Urothelium cell line (cell line): ENCODE data around the gene ADAMTSL5.

Source experiments
- DNase-seq: peaks from one replicate; pipeline ENCODE4 v3.0.0; 2011; ENCODE audit warnings: low spot score, mixed read lengths
- FAIRE-seq: peaks from 2 replicates; lab custom pipeline; 2011; peaks lifted over from hg19 to GRCh38; lab: Jason Lieb, UNC

Gene ADAMTSL5

DNA sequence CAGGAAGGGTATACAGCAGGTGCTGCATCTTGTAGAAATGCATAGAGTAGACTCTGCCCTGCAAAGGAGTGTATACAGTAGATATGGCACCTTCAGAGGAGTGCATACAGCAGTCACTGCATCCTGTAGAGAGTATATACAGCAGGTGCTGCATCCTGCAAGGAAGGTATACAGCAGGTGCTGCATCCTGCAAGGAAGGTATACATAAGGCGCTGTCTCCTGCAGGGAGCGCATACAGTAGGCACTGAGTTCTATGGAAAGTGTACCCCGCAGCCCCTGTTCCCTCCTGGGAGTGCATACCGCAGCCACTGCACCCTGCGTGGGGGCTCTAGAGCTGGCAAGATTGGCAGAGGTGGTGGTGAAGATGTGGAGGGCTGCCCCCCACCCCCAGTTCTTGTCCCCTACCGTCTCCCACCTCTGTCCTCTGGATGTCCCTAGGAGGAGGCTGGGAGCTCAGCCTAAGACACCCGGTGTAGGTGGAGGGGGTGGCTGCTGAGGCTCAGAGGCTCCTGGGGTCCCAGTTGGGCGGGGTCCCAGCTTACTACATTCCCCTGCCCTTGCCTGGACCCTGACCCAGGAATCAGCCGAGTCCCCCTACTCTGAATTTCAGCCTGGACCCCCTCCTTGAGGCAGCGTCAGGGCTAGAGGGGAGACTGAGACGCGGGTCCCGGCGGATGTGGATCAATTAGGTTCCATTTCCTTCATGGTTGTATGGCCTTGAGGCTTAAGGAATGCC, 2.3 kb upstream of the ADAMTSL5 start:
- FAIRE-seq (no peak), DNase-seq (no peak)

DNA sequence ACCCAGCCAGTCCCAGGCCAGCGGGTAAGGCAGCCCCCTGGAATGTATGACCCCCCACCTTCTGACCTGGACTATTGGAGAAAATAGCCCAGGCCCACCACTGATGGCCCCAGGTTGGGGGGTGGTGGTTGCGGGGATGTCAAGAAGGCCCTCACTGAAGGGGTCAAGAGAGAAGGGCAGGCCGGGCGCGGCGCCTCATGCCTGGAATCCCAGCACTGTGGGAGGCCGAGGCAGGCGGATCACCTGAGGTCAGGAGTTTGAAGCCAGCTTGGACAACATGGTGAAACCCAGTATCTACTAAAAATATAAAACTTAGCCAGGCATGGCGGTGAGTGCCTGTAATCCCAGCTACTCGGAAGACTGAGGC, 1.5 kb upstream of the ADAMTSL5 start:
- DNase-seq (no peak), FAIRE-seq (no peak)

DNA sequence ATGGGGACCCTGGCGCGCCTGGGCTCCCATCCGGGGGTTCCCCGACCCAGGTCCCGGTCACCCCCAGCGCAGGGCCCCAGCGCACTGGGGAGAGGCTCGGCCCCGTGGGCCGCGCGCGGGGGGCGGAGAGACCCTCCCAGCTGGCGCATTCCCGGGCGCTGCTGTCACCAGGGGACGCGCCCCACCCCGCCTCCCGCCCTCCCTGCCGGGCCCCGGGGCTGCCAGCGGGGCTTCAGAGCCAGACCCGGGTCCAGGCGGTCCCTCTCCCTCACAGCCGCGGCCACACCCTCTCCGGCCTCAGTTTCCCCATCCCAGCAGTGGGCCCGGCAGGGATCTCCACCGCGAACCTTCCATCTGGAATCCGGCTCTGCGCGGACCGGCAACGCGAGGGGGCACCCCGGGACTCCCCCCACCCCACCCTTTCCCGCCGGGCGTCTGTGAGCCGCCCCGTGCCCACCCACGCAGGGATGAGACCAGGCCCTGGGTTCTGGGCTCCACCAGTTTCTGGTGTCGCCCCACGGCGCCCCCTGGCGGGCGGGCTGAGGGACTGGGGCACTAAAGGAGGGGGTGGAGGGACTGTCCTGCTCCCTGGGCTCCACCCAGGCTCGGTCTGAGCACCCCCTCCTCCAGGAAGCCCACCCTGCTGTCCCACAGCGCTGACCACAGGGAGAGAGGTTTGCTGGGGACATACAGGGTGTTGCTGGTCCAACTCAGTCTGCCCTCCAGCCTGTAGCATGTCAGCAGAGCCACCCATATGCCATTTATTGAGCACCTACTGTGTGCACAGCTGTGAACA, 878 bp upstream of the ADAMTSL5 start:
- FAIRE-seq, result no peak
- peak; percentile 76 for DNase-seq

DNA sequence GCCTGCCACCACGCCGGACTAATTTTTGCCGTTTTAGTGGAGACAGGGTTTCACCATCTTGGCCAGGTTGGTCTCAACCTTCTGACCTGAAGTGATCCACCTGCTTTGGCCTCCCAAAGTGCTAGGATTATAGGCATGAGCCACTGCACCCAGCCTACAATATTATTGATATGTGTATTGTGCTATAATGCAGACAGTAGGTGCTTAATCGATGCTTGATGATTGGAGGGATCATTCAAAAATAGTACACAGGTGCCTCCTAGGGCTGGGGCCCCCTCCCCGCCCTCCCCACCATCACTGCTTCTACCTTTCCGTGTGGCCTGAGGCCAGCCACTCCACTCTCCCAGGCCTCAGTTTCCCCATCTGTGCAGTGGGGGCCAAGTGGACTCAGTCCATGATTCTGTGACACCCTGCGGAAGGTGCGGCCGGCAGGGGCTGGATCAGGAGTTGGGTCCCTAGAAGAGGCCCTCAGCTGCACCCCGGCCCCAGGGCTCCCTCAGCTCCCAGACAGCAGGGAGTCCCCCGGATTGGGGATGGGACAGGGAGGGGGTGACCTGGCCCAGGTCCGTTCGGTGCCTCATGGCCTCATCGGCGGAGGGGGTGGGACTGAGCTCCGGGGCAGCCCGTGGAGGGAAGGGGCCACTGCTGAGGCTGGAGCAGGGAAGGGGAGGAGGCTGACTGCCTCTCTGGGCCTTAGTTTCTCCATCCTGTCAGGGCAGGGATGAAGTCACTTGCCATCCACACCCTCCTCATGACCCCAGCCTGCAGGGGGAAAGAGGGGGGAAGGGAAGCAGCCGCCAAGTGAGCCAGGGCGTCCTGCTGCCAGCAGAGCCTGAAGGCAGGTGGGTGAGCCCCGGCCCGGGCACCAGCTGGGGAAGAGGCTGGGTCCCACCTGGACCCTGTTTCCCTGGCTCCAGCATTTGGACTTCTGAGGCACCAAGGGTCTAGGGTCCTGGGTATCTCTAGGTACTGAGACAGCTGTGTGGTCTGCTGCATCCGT, 1.2 kb downstream of the ADAMTSL5 start:
- FAIRE-seq (no peak), DNase-seq (no peak)

DNA sequence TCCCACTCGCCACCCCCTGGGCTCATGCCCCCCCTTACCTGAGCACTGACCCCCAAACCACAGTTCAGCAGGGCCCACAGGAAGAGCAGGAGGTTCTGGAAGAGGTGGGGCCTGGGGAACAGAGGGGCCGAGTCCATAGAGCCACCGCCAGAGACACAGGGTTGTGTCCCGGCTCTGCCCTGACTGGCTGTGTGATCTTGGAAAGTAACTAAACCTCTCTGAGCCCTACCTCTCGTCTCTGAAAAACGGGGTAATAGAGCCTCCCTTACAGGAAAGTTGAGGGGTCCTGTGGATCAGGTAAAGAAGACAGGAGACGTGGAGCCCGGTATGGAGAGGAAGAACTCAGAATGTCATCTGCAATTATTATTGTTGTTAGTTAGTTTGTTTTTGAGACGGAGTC, 2.0 kb downstream of the ADAMTSL5 start:
- FAIRE-seq, result no peak

DNA sequence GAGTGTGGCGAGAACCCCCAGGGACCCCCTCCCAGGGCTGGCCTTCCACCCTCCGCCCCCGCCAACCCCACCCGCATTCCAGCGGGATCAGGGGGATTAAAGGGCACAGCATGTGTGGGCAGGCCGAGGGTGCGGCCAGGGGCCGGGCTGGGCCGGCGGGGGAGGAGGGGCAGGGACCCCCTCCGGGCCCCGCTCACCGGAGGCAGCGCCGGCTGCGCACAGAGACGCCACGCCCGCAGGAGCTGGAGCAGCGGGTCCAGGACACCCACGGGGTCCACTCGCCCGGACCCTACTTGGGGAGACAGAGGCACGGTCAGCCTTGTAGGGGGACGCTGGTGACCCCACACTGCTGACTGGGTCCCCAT, 2.4 kb downstream of the ADAMTSL5 start:
- FAIRE-seq (no peak), DNase-seq (no peak)

More for the DNA sequence above, 2.0 kb downstream of the ADAMTSL5 start:
- DNase-seq, result no peak

DNA sequence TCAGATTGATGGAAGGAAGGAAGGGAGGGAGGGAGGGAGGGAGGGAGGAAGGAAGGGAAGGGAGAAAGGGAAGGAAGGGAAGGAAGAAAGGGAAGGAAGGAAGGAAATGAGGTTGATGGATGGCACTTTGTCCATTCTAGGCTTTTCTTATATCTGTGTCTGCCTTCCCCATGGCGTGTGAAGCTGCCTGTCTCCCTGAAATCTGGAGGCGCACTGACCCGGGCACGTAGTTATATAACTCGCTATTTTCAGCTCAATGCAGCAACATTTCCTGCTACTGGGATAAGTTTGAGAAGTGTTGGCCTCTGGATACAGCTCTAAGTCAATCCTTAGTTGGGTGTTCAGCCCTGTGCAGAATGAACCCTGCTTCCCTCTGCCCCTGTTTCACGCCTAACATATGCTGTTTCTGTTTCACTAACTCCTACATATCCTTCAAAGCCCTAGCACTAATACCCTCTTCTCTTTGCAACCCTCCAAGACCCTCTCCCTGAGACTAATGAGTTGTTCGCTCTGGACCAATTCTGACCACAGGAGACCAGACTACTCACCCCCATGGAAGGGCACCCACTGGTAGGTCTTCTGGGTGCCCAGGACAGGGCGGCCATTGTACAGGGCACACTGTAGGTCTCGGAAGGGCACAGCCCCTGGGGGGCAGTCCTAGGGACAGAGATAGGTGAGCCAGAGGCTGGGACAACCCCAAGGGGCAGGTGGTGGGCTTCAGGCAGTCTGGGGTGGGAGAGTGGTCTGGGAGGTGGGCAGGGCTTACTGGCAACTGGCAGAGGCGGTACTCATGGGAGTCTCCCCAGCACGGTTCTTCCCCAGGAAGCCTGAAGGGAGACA, 3.0 kb downstream of the ADAMTSL5 start:
- DNase-seq (no peak), FAIRE-seq (no peak)

DNA sequence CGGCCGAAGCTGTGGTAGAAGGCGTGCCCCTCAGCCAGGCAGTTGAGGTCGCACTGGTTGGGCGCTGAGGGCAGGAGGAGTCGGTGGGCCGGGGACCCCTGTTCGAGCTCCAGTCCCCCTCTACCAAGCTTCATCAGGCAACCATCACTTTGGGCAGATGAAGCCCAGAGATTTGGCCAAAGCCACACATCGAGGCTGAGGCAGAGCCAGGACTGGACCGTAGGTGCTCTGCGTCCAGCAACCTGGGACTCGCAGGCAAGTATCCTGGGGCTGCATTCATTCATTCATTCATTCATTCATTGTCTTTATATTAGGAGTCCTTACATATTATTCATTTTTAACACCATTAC, 4.3 kb downstream of the ADAMTSL5 start:
- FAIRE-seq, result no peak
- no peak for DNase-seq

DNA sequence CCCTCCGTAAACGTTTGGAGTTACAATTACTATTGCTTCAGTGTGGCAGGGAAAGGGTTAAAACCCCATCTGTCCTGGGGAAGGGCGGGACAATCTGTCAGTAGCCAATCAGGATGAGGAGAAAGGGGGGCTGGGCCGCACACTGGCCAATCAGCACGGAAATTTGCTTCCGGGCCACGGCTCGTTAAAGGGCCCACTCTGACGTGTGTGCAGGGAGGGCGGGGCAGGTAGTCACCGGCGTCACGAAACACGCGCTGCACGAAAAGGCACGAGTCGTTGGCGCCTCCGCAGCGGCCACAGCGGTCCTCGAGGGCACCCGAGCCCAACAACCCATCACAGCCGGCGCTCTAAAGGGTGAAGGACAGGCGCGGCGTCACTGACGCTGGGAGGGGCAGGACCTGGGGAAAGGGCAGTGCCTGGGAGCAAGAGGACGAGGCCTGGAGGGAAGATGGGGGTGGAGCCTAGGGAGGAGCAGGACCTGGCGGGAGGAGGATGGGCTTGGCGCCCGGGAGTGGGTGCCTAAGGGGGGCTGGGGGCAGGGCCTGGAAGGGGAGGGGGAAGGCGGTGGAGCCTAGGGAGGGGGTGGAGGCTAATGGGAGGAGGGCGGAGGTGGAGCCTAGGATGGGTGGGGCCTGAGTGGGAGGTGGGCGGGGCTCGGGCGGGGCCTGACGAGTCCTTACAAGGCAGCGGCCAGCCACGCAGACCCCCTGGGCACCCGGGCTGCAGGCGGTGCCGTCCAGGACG, 4.9 kb downstream of the ADAMTSL5 start:
- FAIRE-seq (peak; percentile 74), DNase-seq (peak; percentile 94)

DNA sequence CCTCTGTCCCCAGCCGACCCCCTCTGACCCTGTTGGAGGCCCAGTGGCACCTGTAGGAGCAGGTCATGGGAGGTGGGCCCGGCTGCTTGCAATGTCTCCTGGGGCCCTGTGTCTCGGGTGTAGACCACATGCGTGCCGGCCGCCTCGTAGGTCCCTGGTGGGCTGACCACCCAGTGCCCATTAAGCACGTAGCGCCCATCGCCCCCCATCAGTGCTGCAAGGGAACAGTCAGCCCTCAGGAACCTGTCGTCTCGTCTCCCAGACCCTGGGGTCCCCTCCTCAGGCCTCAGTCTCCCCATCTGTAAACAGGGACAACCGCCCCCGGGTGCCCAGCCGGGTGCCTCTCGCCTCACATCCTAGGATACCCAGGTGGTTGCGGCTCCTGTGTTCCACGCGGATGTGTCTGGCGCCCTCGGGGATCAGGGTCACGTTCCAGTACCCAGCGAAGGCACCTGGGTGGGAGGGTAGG, 5.6 kb downstream of the ADAMTSL5 start:
- FAIRE-seq, result no peak
- no peak for DNase-seq

DNA sequence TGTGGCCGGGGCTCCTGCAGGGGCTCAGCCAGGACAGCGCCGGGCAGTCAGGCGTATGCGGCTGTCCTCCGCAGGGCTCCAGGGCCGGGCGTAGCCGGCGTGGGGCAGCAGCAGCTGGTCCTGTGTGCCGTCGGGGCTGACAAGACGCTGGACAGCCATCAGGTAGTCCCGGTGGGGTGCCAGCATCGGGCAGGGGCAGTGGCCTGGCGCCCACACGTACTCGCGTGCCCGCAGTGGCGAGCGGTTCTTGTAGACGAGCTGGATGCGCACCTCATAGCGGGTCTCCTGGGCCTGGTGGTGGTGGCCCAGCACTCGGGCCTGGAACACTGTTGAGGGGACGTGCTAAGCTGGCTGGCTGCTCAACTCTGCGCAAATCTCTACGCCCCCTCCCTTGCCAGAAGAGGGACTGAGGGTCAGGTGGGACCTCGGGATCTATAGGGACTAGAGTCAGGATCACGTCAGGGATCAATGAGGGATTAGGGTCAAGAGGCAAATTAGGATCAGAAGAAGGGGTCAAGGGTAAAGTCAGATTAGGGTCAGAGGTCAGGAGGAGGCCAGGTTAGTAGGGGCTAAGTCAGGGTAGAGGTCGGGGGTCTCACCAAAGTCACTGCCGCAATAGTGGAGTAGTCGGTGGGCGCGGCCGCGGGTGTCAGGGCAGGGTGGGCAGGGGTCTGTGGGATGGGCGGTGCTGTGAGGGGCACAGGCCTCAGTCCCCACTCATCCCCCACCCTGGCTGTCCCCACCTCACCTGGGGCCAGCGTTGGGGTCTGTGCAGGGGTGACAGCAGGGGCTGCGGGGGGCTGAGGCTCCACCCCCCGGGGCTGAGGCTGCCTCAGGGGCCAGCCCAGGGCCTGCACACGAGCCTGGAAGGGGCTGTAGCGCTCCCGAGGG, 6.6 kb downstream of the ADAMTSL5 start:
- no peak for FAIRE-seq
- no peak for DNase-seq

DNA sequence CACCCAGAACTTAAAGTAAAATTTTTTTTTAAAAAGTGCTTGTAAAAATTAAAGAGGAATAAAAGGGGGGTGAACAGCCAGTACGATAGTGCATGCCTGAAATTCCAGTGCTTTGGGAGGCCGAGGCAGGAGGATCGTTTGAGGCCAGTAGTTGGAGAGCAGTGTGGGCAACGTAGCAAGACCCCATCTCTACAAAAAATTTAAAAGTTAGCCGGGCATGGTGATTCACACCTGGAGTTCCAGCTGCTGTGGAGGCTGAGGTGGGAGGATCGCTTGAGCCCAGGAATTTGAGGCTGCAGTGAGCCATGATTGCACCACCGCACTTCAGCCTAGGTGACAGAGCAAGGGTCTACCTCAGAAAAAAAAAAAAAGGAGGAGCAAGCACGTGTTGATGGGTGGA, 7.8 kb downstream of the ADAMTSL5 start:
- no peak for FAIRE-seq
- no peak for DNase-seq

DNA sequence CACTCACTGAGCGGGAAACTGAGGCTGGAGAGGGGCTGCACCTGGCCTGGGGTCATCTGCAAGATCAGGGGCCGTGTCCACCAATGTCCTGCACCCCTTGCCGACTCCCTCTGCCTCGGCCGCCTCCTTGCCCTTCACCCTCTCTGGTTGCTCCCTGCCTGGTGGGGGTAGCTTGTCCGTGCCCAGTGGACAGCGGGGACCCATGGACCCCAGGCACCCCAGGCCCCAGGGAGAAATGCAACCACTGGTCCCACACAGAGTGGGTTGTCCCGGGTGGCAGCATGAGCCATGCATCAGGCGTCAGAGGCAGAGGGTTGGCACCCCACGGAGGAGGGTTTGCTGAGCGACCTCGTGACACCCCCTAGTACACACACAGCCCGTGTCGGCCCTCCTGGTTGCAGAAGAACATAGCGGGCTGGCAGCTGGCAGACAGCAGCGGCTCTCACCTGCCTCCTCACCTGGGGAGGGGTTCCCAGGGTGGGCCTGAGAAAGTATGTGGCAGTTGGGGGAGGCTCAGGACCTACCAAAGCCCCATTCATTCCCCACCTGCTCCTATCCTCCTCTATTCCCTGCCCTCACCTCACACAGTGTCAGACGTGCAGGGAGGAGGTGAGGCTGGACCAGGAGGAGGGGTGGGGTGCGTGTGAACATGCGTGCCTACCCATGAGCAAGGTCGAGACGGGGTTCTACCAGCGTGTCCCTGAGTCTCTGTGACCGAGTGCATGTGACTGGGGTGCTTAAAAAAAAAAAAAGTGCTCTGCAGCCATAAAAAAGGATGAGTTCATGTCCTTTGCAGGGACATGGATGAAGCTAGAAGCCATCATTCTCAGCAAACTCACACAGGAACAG, 8.7 kb downstream of the ADAMTSL5 start:
- FAIRE-seq (no peak), DNase-seq (no peak)

DNA sequence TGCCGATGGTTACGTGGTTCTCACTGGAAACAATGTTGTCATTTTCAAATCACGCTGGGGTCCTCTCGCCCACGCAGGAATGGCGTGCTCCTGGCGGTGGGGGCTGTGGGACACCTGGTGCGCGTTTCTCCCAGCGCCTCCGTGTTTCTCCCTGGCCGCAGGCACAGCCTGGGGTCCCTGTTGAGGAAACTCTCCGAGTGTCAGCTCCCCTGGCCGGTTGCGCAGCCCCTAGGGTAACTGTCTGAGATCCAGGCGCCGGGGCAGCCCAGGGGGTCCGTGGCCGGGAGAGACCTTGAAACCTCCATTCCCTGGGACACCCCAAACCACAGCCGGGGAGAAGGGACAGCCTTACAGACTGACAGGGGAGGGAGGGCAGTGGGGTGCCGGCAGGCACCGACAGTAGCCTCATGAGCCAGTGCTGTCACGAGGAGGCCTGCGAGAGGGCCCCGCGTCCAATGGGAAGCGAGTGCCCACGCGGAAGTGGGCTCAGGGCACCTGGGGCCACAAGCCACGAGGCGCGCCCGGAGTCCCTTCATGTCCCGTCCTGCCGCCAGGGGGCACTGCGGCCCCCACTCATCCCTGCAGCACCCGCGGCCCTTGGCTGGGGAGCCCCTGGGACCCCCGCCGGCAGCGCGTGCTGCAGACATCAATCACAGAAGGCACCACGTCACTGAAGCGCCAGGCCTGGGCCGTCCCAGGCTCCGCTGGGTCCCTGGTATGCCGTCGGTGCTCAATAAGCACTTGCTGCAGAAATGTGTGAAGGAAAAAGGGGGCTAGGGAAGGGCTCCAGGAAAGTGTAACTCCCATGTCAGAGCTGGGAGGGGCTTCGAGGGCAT, 9.5 kb downstream of the ADAMTSL5 start:
- FAIRE-seq (no peak), DNase-seq (peak; percentile 46)

DNA sequence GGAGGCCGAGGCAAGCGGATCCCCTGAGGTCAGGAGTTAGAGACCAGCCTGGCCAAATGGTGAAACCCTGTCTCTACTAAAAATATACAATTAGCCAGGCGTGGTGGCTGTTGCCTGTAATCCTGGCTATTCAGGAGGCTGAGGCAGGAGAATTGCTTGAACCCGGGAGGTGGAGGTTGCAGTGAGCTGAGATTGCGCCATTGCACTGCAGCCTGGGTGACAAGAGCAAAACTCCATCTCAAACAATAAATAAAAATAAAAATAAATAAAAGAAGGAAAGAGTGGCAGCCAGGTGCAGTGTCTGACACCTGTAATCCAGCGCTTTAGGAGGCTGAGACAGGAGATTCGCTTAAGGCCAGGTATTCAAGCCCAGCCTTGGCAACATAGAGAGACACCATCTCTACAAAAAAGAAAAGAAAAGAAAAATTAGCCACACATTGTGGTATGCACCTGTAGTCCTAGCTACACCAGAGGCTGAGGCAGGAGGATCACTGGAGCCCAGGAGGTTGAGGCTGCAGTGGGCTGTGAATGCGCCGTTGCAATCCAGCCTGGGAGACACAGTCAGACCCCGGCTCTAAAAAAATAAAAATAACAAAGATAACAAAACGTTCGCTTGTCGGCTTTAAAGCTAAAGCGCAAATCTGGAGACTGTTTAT, 10.3 kb downstream of the ADAMTSL5 start:
- no peak for DNase-seq
- no peak for FAIRE-seq

DNA sequence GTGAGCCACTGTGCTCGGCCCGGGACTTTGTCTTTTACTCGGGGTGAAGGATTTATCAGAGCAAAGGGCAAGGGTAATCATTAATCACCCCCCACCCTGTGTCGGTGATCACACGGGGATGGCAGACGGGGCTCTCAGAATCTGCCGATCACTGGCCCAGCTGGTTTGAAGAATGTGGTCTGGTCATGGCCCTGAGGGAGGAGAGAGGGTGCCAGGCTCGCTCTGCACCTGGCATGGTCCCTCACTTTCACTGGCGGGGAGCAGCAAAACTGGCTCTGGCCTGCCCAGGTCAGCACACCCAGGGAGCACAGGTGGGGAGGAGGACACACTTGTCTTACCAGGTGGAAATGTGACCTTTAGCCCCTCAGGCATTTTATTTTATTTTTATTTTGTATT, 11.6 kb downstream of the ADAMTSL5 start:
- no peak for FAIRE-seq
- no peak for DNase-seq
